ENCODE data around the gene SPPL2C. TPM values are rescaled to one million over a fixed set of nuclear protein-coding genes. Genes with fewer than 3 reads are reported as not detected.

Gene SPPL2C
- polyA plus RNA-seq, 1 donor from 2014 or later: not detected

GRCh38 chr17:45863857-45864654 lies 19.4 kb downstream of the SPPL2C start:
- Histone ChIP-seq H2AFZ (ENCODE audit: low read depth, low read length) (no peak overlapping the region), H3K79me2 (replicated peaks; ENCODE audit: insufficient read depth, low read length) (no peaks in the 10 kb centered on the region), H4K20me1 (ENCODE audit: insufficient read depth) (no peaks in the 10 kb centered on the region), H3K9ac (ENCODE audit: low read length) (no peak overlapping the region), H3F3A (ENCODE audit: insufficient read depth, low read length, poor library complexity, severe bottlenecking) (no peaks in the 10 kb centered on the region), H3K27me3 (ENCODE audit: insufficient read depth, low read depth, low read length) (no peaks in the 10 kb centered on the region), H3K9me3 (ENCODE audit: low read length) (no peaks in the 10 kb centered on the region), H3K9me2 (ENCODE audit: insufficient read depth, low read length) (no peaks in the 10 kb centered on the region), H3K4me2 (ENCODE audit: low read length) (no peak overlapping the region), H3K27ac (ENCODE audit: low read length) (no peak overlapping the region), H3K4me3 (ENCODE audit: low read length) (no peak overlapping the region), H3K36me3 (ENCODE audit: insufficient read depth, low read length) (no peaks in the 10 kb centered on the region)
- TF ChIP-seq POLR2AphosphoS5 (IDR thresholded peaks at IDR 0.05): no peak
- TF ChIP-seq MXI1 (conservative IDR thresholded peaks at IDR 0.05; ENCODE audit: poor library complexity, severe bottlenecking): no peak
- TF ChIP-seq CTCF (IDR thresholded peaks at IDR 0.05; ENCODE audit: poor library complexity, severe bottlenecking): no peak
- TF ChIP-seq EZH2 (IDR thresholded peaks at IDR 0.05; ENCODE audit: borderline replicate concordance, insufficient read depth, low read length, poor library complexity, severe bottlenecking): no peak
- no peak for TF ChIP-seq SMC3 (conservative IDR thresholded peaks at IDR 0.05; ENCODE audit: poor library complexity)
- no peak for TF ChIP-seq EP300 (conservative IDR thresholded peaks at IDR 0.05; ENCODE audit: poor library complexity, severe bottlenecking)
- TF ChIP-seq TAF1 (IDR thresholded peaks at IDR 0.05; ENCODE audit: low read depth): no peak
- no peak for TF ChIP-seq RAD21 (conservative IDR thresholded peaks at IDR 0.05)
- TF ChIP-seq, protein P1, sequence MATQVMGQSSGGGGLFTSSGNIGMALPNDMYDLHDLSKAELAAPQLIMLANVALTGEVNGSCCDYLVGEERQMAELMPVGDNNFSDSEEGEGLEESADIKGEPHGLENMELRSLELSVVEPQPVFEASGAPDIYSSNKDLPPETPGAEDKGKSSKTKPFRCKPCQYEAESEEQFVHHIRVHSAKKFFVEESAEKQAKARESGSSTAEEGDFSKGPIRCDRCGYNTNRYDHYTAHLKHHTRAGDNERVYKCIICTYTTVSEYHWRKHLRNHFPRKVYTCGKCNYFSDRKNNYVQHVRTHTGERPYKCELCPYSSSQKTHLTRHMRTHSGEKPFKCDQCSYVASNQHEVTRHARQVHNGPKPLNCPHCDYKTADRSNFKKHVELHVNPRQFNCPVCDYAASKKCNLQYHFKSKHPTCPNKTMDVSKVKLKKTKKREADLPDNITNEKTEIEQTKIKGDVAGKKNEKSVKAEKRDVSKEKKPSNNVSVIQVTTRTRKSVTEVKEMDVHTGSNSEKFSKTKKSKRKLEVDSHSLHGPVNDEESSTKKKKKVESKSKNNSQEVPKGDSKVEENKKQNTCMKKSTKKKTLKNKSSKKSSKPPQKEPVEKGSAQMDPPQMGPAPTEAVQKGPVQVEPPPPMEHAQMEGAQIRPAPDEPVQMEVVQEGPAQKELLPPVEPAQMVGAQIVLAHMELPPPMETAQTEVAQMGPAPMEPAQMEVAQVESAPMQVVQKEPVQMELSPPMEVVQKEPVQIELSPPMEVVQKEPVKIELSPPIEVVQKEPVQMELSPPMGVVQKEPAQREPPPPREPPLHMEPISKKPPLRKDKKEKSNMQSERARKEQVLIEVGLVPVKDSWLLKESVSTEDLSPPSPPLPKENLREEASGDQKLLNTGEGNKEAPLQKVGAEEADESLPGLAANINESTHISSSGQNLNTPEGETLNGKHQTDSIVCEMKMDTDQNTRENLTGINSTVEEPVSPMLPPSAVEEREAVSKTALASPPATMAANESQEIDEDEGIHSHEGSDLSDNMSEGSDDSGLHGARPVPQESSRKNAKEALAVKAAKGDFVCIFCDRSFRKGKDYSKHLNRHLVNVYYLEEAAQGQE (IDR thresholded peaks at IDR 0.05; ENCODE audit: borderline replicate concordance): no peak

DNA sequence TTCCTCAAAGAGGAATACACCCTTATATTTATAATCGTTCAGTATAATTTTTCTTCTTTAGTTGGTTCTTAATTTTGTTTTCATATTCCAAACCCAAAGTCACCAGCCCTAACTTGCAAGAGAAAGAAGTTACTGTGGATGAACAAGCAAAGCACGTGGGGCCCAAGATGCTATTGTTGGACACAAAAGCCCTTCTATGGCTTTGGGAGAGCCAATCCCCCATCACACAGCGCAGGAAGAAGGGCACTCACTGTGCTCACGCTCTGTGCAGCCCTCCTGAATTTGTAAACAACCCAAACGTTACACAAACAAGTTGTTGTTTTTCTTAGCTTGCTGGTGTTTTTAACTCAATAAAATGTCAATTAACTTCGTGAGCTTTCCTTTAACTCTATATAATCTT lies 22.5 kb downstream of the SPPL2C start:
- Histone ChIP-seq H3K4me3 (ENCODE audit: low read length) (no peak overlapping the region), H3K27me3 (ENCODE audit: insufficient read depth, low read depth, low read length) (no peaks in the 10 kb centered on the region), H3K36me3 (ENCODE audit: insufficient read depth, low read length) (no peaks in the 10 kb centered on the region), H3K4me2 (ENCODE audit: low read length) (no peak overlapping the region), H3K9me3 (ENCODE audit: low read length) (no peaks in the 10 kb centered on the region), H3F3A (ENCODE audit: insufficient read depth, low read length, poor library complexity, severe bottlenecking) (no peaks in the 10 kb centered on the region), H3K9me2 (ENCODE audit: insufficient read depth, low read length) (no peaks in the 10 kb centered on the region), H3K27ac (ENCODE audit: low read length) (no peak overlapping the region), H4K20me1 (ENCODE audit: insufficient read depth) (no peaks in the 10 kb centered on the region), H3K9ac (ENCODE audit: low read length) (no peak overlapping the region), H3K79me2 (replicated peaks; ENCODE audit: insufficient read depth, low read length) (no peaks in the 10 kb centered on the region), H2AFZ (ENCODE audit: low read depth, low read length) (no peak overlapping the region)
- no peak for TF ChIP-seq CTCF (IDR thresholded peaks at IDR 0.05; ENCODE audit: poor library complexity, severe bottlenecking)
- no peak for TF ChIP-seq RAD21 (conservative IDR thresholded peaks at IDR 0.05)
- TF ChIP-seq MXI1 (conservative IDR thresholded peaks at IDR 0.05; ENCODE audit: poor library complexity, severe bottlenecking): no peak
- TF ChIP-seq TAF1 (IDR thresholded peaks at IDR 0.05; ENCODE audit: low read depth): no peak
- TF ChIP-seq EP300 (conservative IDR thresholded peaks at IDR 0.05; ENCODE audit: poor library complexity, severe bottlenecking): no peak
- no peak for TF ChIP-seq SMC3 (conservative IDR thresholded peaks at IDR 0.05; ENCODE audit: poor library complexity)
- TF ChIP-seq, protein P1 (IDR thresholded peaks at IDR 0.05; ENCODE audit: borderline replicate concordance): no peak
